HEK293T (cell line): ENCODE data around the gene TAF5L.
"Not testable (repeated sequence)": the region's sequence is repeated elsewhere in the genome, so short reads cannot be mapped to it uniquely, and the experiment has no call there.

Source experiments
- CTCF ChIA-PET: fragments of 350-600 bp; formaldehyde crosslinking; extraction: SDS; loops from one replicate; lab custom pipeline; 2021; ENCODE audit warnings: antibody characterized with exemption, inconsistent platforms; lab: Yijun Ruan, JAX
- POLR2A ChIA-PET: fragments of 350-600 bp; formaldehyde crosslinking; extraction: SDS; loops from one replicate; lab custom pipeline; 2020; ENCODE audit warnings: antibody characterized with exemption, inconsistent platforms; lab: Yijun Ruan, JAX
- DNase-seq: peaks from one replicate; pipeline ENCODE4 v3.0.0; 2012; ENCODE audit warnings: mixed read lengths; ENCODE audit errors: extremely low spot score
- ARNT ChIP-seq: fragments of 450-650 bp; IDR thresholded peaks from 2 replicates; pipeline ENCODE4 v1.6.1; 2017; ENCODE audit warnings: mild to moderate bottlenecking
- BHLHE40 ChIP-seq: fragments of 450-650 bp; IDR thresholded peaks from 2 replicates; pipeline ENCODE4 v1.6.1; 2016; ENCODE audit warnings: mild to moderate bottlenecking, moderate library complexity, borderline replicate concordance
- CTBP1 ChIP-seq: fragments of 450-650 bp; IDR thresholded peaks from 2 replicates; pipeline ENCODE4 v1.6.1; 2016; ENCODE audit warnings: borderline replicate concordance
- ELF4 ChIP-seq: fragments of 450-650 bp; IDR thresholded peaks from 2 replicates; pipeline ENCODE4 v1.6.1; 2017; ENCODE audit warnings: antibody characterized with exemption
- FOXA1 ChIP-seq: fragments of 450-650 bp; IDR thresholded peaks from 2 replicates; pipeline ENCODE4 v1.6.1; 2016; ENCODE audit warnings: mild to moderate bottlenecking
- FOXK2 ChIP-seq: fragments of 450-650 bp; IDR thresholded peaks from 2 replicates; pipeline ENCODE4 v1.6.1; 2016; ENCODE audit warnings: mild to moderate bottlenecking
- FOXM1 ChIP-seq: fragments of 450-650 bp; IDR thresholded peaks from 2 replicates; pipeline ENCODE4 v1.6.1; 2017; ENCODE audit warnings: mild to moderate bottlenecking, borderline replicate concordance
- HDGF ChIP-seq: fragments of 450-650 bp; IDR thresholded peaks from 2 replicates; pipeline ENCODE4 v1.6.1; 2017; ENCODE audit warnings: antibody characterized with exemption, borderline replicate concordance
- L3MBTL2 ChIP-seq: fragments of 450-650 bp; conservative IDR thresholded peaks from 2 replicates; pipeline ENCODE4 v1.6.1; 2016; ENCODE audit warnings: mild to moderate bottlenecking
- LEF1 ChIP-seq: fragments of 450-650 bp; IDR thresholded peaks from 2 replicates; pipeline ENCODE4 v1.6.1; 2017; ENCODE audit warnings: mild to moderate bottlenecking, borderline replicate concordance
- NFRKB ChIP-seq: fragments of 450-650 bp; IDR thresholded peaks from 2 replicates; pipeline ENCODE4 v1.6.1; 2016; ENCODE audit warnings: mild to moderate bottlenecking, moderate library complexity
- SP1 ChIP-seq: fragments of 450-650 bp; IDR thresholded peaks from 2 replicates; pipeline ENCODE4 v1.6.1; 2017
- SUZ12 ChIP-seq: fragments of 450-650 bp; IDR thresholded peaks from 2 replicates; pipeline ENCODE4 v1.6.1; 2016; ENCODE audit warnings: mild to moderate bottlenecking
- TARDBP ChIP-seq: fragments of 450-650 bp; IDR thresholded peaks from 2 replicates; pipeline ENCODE4 v1.6.1; 2016
- ZNF384 ChIP-seq: fragments of 450-650 bp; IDR thresholded peaks from 2 replicates; pipeline ENCODE4 v1.6.1; 2016
- TF ChIP-seq, protein P1 (sequence below): fragments of 450-650 bp; IDR thresholded peaks from 2 replicates; pipeline ENCODE4 v1.6.1; 2016

The TAF5L gene

DNA sequence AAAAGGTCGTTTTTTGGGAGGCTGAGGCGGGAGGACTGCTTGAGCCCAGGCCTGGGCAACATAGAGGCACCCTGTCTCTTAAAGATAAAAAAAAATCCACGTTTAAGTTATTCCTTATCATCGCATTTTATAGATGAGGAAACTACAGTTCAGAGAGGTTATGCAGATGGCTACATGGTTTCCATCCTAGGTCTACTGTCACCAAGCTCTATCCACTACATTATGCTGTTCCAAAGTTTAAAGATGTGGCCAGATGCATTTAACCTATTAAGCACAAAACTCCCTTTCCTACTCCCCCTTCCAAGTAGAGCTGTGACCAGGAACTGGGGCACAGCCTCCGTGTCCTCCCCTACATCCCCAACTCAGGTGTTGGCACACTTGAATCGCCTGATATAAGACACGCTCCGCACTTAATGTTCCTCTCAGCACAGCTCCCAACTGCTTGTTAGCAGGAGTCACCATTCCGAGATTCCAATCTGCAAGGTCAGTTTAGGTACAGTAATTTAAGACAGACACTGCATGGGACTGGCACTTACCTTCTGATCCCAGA lies 1.3 kb downstream of the TAF5L start:
- ChIA-PET POLR2A (interaction anchor here (0.7 to 5.5 kb wide), 8 partner anchors 9 to 116 kb away, joined by 3 to 52 read pairs (median 7); partner anchors contain the start of genes ABCB10 and NUP133), CTCF (interaction anchor here (0.8 to 1.5 kb wide), 3 partner anchors 59 to 66 kb away, joined by 4 to 9 read pairs (median 4); partner anchors contain the start of gene ABCB10)
- peak; percentile 20 for DNase-seq
- TF ChIP-seq ELF4 (no peak), BHLHE40 (no peak), CTBP1 (no peak), ARNT (no peak), L3MBTL2 (no peak), FOXK2 (no peak), SUZ12 (no peak), FOXA1 (no peak), SP1 (no peak), LEF1 (no peak), ZNF384 (no peak), HDGF (no peak), FOXM1 (no peak), NFRKB (no peak), TARDBP (no peak)
- TF ChIP-seq, protein P1, sequence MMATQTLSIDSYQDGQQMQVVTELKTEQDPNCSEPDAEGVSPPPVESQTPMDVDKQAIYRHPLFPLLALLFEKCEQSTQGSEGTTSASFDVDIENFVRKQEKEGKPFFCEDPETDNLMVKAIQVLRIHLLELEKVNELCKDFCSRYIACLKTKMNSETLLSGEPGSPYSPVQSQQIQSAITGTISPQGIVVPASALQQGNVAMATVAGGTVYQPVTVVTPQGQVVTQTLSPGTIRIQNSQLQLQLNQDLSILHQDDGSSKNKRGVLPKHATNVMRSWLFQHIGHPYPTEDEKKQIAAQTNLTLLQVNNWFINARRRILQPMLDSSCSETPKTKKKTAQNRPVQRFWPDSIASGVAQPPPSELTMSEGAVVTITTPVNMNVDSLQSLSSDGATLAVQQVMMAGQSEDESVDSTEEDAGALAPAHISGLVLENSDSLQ: no peak

DNA sequence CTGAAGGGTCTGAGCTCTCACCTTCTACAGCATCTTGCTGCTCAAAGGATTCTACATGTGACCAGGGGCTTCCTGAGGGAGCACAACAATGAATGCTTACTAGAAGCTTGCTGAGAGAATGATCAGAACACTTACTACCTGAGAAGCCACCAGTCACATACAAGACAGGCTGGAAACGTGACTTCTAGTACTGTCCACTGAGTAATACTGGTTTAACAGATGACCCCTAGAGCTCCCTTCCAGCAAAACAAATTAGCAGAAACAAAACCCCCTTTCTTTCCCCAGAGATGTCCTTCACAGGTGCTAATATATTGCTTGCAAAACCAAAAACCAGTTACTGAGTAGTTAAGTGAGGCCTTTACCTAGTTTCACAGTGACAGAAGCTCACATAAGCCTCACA lies 2.1 kb downstream of the TAF5L start:
- no peak for DNase-seq
- no peak for TF ChIP-seq SP1
- no peak for TF ChIP-seq FOXA1
- TF ChIP-seq FOXK2: no peak
- no peak for TF ChIP-seq BHLHE40
- TF ChIP-seq L3MBTL2: no peak
- no peak for TF ChIP-seq ARNT
- TF ChIP-seq SUZ12: no peak
- TF ChIP-seq ZNF384: no peak
- no peak for TF ChIP-seq TARDBP
- TF ChIP-seq ELF4: no peak
- no peak for TF ChIP-seq LEF1
- TF ChIP-seq HDGF: no peak
- TF ChIP-seq, protein P1: no peak
- POLR2A ChIA-PET: interaction anchor here (0.7 to 5.5 kb wide), 5 partner anchors 9 to 116 kb away, joined by 3 to 52 read pairs (median 10); partner anchors contain the start of genes ABCB10 and NUP133
- CTCF ChIA-PET: interaction anchor here (1.5 kb wide), 2 partner anchors 59 to 65 kb away, joined by 4 to 9 read pairs; partner anchors contain the start of gene ABCB10

DNA sequence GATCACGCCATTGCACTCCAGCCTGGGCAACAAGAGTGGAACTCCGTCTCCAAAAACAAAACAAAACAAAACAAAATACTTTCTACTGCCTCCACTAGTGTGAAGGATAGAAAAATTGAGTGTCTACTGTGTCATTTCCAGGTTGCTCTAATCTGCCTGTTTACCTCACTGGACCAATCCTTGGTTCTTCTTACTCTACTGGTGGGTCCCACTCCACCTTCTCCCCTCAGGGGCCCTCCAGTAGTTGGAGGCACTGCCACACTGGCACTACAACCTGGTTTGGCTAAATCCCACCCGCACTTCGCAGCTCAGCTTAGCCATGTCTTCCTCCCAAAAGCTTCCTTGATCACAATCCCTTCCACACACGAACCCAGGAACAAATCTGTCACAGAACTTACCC lies 2.7 kb downstream of the TAF5L start:
- no peak for DNase-seq
- POLR2A ChIA-PET: interaction anchor here (1.0 to 2.9 kb wide), 3 partner anchors 9 to 115 kb away, joined by 4 to 15 read pairs (median 11); partner anchors contain the start of genes ABCB10 and NUP133
- CTCF ChIA-PET: interaction anchor here (1.3 to 1.5 kb wide), 2 partner anchors 58 to 65 kb away, joined by 3 to 4 read pairs; partner anchors contain the start of gene ABCB10
- TF ChIP-seq FOXK2 (no peak), L3MBTL2 (no peak), ARNT (no peak), FOXM1 (no peak), SUZ12 (no peak), LEF1 (no peak), SP1 (no peak), TARDBP (no peak), HDGF (no peak), ZNF384 (no peak), CTBP1 (no peak), ELF4 (no peak), BHLHE40 (no peak)
- TF ChIP-seq, protein P1: no peak

DNA sequence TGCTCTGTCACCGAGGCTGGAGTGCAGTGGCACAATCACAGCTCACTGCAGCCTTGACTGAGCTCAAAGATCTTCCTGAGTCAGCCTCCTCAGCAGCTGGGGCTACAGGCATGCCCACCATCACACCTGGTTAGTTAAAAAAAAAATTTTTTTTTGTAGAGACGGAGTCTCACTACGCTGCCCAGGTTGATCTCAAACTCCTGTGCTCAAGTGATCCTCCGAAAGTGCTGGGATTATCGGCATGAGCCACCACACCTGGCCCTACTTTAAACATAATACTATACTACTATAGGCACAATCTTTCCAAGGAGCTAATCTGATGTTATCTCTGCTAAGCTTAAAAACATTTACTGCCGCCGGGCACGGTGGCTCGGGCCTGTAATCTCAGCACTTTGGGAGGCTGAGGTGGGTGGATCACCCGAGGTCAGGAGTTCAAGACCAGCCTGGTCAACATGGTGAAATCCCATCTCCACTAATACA lies 3.2 kb downstream of the TAF5L start:
- not testable (repeated sequence) for DNase-seq
- CTCF ChIA-PET: interaction anchor here (1.3 to 1.5 kb wide), 2 partner anchors 57 to 64 kb away, joined by 3 to 4 read pairs; partner anchors contain the start of gene ABCB10
- POLR2A ChIA-PET: interaction anchor here (0.7 to 2.9 kb wide), 4 partner anchors 10 to 114 kb away, joined by 3 to 15 read pairs (median 8); partner anchors contain the start of genes ABCB10 and NUP133

DNA sequence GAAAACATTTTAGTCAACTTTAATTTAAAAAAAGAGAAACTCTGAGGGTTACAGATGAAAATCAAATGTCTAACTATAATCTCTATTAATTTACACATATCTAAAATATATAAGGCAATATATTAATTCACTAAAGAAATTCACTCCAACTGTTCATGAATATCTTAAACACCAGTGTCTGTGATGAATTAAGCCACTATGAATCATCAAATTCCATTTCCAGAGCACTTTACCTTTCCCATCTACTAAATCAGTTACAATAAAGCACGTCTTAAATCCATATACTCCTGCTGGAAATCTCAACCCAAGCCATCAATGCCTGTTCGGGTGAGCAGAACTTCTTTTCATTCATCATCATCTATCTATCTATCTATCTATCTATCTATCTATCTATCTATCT lies 4.3 kb downstream of the TAF5L start:
- TF ChIP-seq FOXK2 (no peak), CTBP1 (no peak), NFRKB (no peak), ARNT (no peak), SUZ12 (no peak), FOXA1 (no peak), L3MBTL2 (no peak), FOXM1 (no peak), HDGF (no peak)
- DNase-seq: no peak
- ChIA-PET CTCF (no interaction called here), POLR2A (interaction anchor here (0.7 to 2.4 kb wide), 2 partner anchors 63 to 113 kb away, joined by 3 to 11 read pairs; partner anchors contain the start of genes ABCB10 and NUP133)

DNA sequence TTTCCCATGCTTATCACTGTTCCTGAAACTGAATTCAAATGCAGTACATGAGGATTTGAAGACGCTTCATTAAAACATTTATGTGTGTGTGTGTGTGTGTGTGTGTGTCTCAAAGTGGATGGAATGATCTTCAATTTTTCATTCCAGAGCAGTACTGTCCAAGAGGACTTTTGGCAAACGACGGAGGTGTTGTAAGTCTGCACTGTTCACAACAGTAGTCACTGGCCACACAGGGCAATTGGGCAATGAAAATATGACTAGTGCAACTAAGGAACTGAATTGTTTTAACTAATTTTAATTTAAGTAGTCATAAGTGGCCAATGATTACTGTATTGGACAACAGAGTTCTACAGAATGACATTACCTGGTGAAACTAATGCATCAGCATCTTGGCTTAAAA lies 5.0 kb downstream of the TAF5L start:
- DNase-seq: no peak
- TF ChIP-seq TARDBP (no peak), SP1 (no peak), ELF4 (no peak), HDGF (no peak), SUZ12 (no peak), CTBP1 (no peak), L3MBTL2 (no peak)
- ChIA-PET CTCF (no interaction called here), POLR2A (interaction anchor here (2.4 kb wide), 1 partner anchor 62 kb away, joined by 11 read pairs; the partner anchor contains the start of gene ABCB10)
